Activated CD8-positive, alpha-beta memory T cell treated with anti-CD3 and anti-CD28 coated beads for 36 hours (primary cell): ENCODE results near the gene APOE. TPM values are rescaled to one million over a fixed set of nuclear protein-coding genes. Genes with fewer than 3 reads are reported as not detected.

ENCODE experiments used
- total RNA-seq, 2 experiments: library from RNA; stranded (reverse); gene quantifications; one replicate each; pipeline ENCODE4 v1.2.3, GENCODE V29; 2021

Gene APOE
- total RNA-seq, 2 experiments from 2014 or later, result 0.32 to 0.34 TPM

Other genes with a start within 250 kb of the APOE start
- under 1 TPM; 0.13 to 0.23 TPM for gene CEACAM19, start 234.3 kb upstream of the APOE start, total RNA-seq
- not detected for gene CEACAM16, start 206.6 kb upstream of the APOE start, total RNA-seq
- gene BCL3, start 157.1 kb upstream of the APOE start, total RNA-seq, result 10 to 100 TPM; 29.5 to 32.7 TPM
- gene CBLC, start 127.9 kb upstream of the APOE start, total RNA-seq, result not detected
- not detected for gene BCAM, start 96.7 kb upstream of the APOE start, total RNA-seq
- under 1 TPM; 0.36 to 0.44 TPM for gene NECTIN2, start 59.5 kb upstream of the APOE start, total RNA-seq
- gene TOMM40, start 14.5 kb upstream of the APOE start, total RNA-seq, result 100 to 1,000 TPM; 215 to 223 TPM
- 1 to 10 TPM; 1.1 to 2.0 TPM for gene APOC1, start 8.8 kb downstream of the APOE start, total RNA-seq
- gene APOC4, start 36.4 kb downstream of the APOE start, total RNA-seq, result not detected
- gene APOC2, start 40.3 kb downstream of the APOE start, total RNA-seq, result not detected
- gene CLPTM1, start 49.6 kb downstream of the APOE start, total RNA-seq, result 10 to 100 TPM; 72.4 to 73.5 TPM
- 10 to 100 TPM; 48.5 to 51.6 TPM for gene RELB, start 95.7 kb downstream of the APOE start, total RNA-seq
- gene CLASRP, start 133.2 kb downstream of the APOE start, total RNA-seq, result 10 to 100 TPM; 78.1 to 80.5 TPM
- 1 to 10 TPM; 8.1 to 8.6 TPM for gene ZNF296, start 170.7 kb downstream of the APOE start, total RNA-seq
- gene GEMIN7, start 173.5 kb downstream of the APOE start, total RNA-seq, result 10 to 100 TPM; 55.4 to 55.6 TPM
- gene PPP1R37, start 187.4 kb downstream of the APOE start, total RNA-seq, result 10 to 100 TPM; 13.8 to 14.7 TPM